H54 (cell line): ENCODE data around the gene ADGRG7.
"Not testable (repeated sequence)": the region's sequence is repeated elsewhere in the genome, so short reads cannot be mapped to it uniquely, and the experiment has no call there.

ENCODE experiments used
- DNase-seq: peaks from one replicate; pipeline ENCODE4 v3.0.0; 2011; ENCODE audit warnings: low spot score, mixed read lengths; ENCODE audit not compliant: insufficient read length
- FAIRE-seq: peaks from 3 replicates; lab custom pipeline; 2011; peaks lifted over from hg19 to GRCh38; lab: Jason Lieb, UNC
- POLR2A ChIP-seq: IDR thresholded peaks from 2 replicates; pipeline ENCODE4 v1.6.1; 2011; ENCODE audit warnings: low read depth, mild to moderate bottlenecking, low read length

ADGRG7 gene, protein sequence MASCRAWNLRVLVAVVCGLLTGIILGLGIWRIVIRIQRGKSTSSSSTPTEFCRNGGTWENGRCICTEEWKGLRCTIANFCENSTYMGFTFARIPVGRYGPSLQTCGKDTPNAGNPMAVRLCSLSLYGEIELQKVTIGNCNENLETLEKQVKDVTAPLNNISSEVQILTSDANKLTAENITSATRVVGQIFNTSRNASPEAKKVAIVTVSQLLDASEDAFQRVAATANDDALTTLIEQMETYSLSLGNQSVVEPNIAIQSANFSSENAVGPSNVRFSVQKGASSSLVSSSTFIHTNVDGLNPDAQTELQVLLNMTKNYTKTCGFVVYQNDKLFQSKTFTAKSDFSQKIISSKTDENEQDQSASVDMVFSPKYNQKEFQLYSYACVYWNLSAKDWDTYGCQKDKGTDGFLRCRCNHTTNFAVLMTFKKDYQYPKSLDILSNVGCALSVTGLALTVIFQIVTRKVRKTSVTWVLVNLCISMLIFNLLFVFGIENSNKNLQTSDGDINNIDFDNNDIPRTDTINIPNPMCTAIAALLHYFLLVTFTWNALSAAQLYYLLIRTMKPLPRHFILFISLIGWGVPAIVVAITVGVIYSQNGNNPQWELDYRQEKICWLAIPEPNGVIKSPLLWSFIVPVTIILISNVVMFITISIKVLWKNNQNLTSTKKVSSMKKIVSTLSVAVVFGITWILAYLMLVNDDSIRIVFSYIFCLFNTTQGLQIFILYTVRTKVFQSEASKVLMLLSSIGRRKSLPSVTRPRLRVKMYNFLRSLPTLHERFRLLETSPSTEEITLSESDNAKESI

DNA sequence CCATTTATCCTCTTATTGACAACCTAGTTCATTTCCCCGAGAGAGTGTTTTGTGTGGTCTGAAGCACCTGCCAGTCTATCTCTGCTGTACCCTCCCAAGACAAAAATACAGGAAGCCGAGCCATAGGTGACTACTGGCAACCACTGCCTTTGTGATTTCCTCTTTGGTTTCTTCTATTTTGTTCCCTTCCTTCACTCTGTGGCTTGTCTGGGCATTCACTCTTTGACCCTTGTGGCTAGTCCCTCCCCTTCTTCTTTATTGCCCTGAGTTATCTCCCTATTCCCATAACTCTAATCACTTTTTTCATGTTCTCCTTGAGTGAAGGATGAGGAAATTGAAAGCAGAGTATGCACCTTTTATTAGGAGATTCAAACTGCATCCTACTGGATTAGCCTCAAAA is at the start of gene ADGRG7:
ADGRG7 (plus strand) TSS at position 297 of the 400 bp plus-strand sequence. CDS start 256 bp downstream, outside the sequence.
- DNase-seq (no peak), FAIRE-seq (no peak)
- no peak for TF ChIP-seq POLR2A

DNA sequence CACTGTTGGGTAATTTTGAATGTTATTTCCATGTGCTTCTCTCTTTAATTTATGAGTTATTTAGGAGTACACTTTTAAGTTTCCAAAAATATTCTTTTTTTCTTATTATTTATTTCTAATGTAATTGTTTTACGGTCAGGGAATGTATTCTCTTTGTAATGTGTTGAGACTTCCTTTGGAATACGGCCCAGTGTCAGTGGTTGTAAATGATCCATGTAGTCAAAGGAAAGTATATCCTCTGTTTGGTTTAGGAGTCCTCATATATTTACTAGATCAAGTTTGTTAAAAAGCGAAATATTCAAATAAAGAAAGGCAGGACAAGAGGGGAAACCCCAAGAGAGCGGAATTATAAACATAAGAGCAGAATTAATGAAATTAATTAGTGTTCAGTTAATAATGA is 49.0 kb upstream of the ADGRG7 start:
- DNase-seq (no peak), FAIRE-seq (no peak)
- TF ChIP-seq POLR2A, result no peak

GRCh38 chr3:100561459-100562158 is 47.8 kb upstream of the ADGRG7 start:
- no peak for FAIRE-seq
- TF ChIP-seq POLR2A, result no peak
- DNase-seq, result no peak

- DNase-seq, result no peak
- TF ChIP-seq POLR2A, result no peak
- no peak for FAIRE-seq
Measured at GRCh38 chr3:100562224-100562857, 47.1 kb upstream of the ADGRG7 start.

DNA sequence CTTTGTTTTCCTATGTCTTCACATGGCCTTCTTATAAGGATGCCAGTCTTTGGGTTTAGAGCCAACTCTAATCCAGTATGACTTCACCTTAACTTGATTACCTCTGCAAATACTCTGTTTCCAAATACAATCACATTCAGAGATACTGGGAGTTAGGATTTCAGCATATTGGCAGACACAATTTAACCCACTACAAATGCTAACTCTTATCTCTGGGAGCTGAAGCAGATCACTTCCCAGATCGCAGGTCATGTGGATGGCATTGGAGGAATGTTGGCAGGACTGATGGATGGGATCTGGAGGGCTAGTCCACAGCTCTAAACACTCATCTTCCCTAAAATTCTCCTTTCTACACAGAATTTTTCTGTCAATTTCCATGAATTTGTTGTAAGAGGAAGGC is 46.2 kb upstream of the ADGRG7 start:
- no peak for DNase-seq
- TF ChIP-seq POLR2A, result no peak
- FAIRE-seq, result no peak

- no peak for TF ChIP-seq POLR2A
- FAIRE-seq, result no peak
- DNase-seq, result no peak
Measured at GRCh38 chr3:100563652-100564211, 45.7 kb upstream of the ADGRG7 start.

GRCh38 chr3:100570811-100571210 is 38.6 kb upstream of the ADGRG7 start:
- no peak for TF ChIP-seq POLR2A
- FAIRE-seq (no peak), DNase-seq (no peak)

- FAIRE-seq, result no peak
- no peak for DNase-seq
- TF ChIP-seq POLR2A, result no peak
Measured at GRCh38 chr3:100574536-100574935, 34.9 kb upstream of the ADGRG7 start.

- FAIRE-seq (no peak), DNase-seq (no peak)
- no peak for TF ChIP-seq POLR2A
Measured at GRCh38 chr3:100575704-100576103, 33.7 kb upstream of the ADGRG7 start.

DNA sequence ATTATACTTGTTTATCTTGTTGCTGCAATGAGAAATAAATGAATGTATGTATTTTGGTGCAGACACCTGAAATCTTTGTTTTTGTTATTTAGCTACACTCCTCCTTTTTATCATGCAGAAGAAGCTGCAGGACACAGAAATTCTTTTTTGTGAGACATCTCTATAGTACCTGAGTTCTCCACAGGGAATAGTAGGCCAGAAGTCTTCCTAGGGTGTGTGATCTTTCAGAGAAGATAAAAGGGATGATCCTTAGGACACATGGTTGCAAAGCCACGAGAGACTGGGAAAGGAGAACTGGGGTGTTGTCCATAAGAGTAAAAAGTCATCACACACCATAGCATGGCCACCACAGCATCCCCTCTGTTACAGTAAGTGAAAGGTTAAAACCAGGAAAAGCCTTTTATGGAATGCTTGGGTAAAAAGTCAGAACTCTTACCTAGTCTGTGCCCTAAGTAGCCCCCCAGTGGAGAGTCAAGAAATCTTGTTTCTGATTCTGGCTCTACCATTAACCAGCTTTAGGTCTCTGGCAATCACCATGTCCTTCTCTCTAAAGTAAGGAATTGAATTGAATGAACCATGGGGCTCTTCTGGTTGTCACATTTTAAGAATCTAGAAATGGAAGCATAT is 31.9 kb upstream of the ADGRG7 start:
- no peak for TF ChIP-seq POLR2A
- FAIRE-seq (no peak), DNase-seq (no peak)

GRCh38 chr3:100578646-100579045 is 30.8 kb upstream of the ADGRG7 start:
- no peak for FAIRE-seq
- no peak for TF ChIP-seq POLR2A

DNA sequence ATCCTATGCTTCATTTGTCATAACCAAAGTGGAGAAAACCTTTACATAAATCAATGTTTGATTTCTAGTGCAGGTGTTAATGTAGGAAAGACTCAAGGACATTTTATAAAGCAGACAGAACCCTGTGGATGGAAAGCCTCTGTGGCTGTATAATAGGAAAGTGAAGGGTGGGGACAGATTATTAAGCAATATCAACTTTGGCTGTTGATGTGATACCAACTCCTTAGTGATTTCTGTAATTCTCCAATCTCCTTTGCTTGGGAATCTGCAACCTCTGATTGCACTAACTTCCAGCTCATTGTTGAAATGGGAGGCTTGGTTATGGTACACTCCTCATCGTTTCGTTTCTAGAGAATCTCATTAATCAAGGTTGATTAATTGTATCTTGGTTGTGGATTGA is 29.3 kb upstream of the ADGRG7 start:
- DNase-seq, result no peak
- no peak for FAIRE-seq
- TF ChIP-seq POLR2A, result no peak

More at GRCh38 chr3:100578646-100579045, 30.8 kb upstream of the ADGRG7 start:
- DNase-seq, result no peak

DNA sequence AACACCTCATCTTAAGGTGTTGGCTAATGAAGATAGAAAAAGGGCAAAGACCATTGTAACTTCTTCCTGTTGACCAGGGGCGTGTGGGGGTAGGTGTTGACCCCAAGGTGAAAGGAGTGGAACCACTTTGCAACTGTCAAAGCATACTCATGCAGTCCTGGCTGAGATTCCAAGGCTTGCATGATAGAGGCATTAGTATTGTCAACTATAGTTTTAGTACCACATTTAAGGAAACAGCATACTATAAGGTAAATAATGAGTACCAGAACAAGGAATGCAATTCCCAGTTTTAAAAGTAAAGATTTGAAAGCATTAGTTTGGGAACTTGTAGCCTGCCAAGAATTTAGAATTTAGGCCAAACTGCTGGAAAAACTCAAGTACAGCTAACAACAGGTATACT is 27.8 kb upstream of the ADGRG7 start:
- TF ChIP-seq POLR2A, result no peak
- FAIRE-seq (peak; percentile 62), DNase-seq (no peak)

- not testable (repeated sequence) for DNase-seq, FAIRE-seq
Measured at GRCh38 chr3:100582157-100582556, 27.2 kb upstream of the ADGRG7 start.
